ENCODE data around the gene COA8.

Gene COA8

GRCh38 chr14:103562429-103563225 lies at the start of gene COA8, which contains the start of gene BAG5:
COA8 (plus strand) TSS chr14:103562960; CDS start chr14:103563002, 42 bp downstream.
BAG5 (minus strand) TSS chr14:103562657; CDS start chr14:103561164, 1,493 bp downstream.
- Mint-ChIP-seq H3K9me3 (no peaks in the 10 kb centered on the region), H3K4me1 (peaks cover 67% of the 10 kb centered on the region), H3K27me3 (no peaks in the 10 kb centered on the region)

GRCh38 chr14:103514596-103515421 lies 48.0 kb upstream of the COA8 start:
- H3K4me3 Mint-ChIP-seq: no peak overlapping the region
- peaks cover 11% of the 10 kb centered on the region for H3K4me1 Mint-ChIP-seq
- H3K27me3 Mint-ChIP-seq: peaks cover 2% of the 10 kb centered on the region
- H3K9me3 Mint-ChIP-seq: no peaks in the 10 kb centered on the region
- H3K36me3 Mint-ChIP-seq: peaks cover 4% of the 10 kb centered on the region
- H3K27ac Mint-ChIP-seq: no peak overlapping the region

More at GRCh38 chr14:103562429-103563225, at the start of gene COA8, which contains the start of gene BAG5:
- peak within 1 kb of the TSS; percentile 98 for H3K27ac Mint-ChIP-seq
- peaks cover 10% of the 10 kb centered on the region for H3K36me3 Mint-ChIP-seq
- peak within 1 kb of the TSS; percentile 97 for H3K4me3 Mint-ChIP-seq

- H3K36me3 Mint-ChIP-seq: no peaks in the 10 kb centered on the region
- no peak overlapping the region for H3K4me3 Mint-ChIP-seq
- H3K27me3 Mint-ChIP-seq: peaks cover 2% of the 10 kb centered on the region
- H3K9me3 Mint-ChIP-seq: no peaks in the 10 kb centered on the region
- H3K4me1 Mint-ChIP-seq: peaks cover 14% of the 10 kb centered on the region
- H3K27ac Mint-ChIP-seq: no peak overlapping the region
Measured at GRCh38 chr14:103516426-103517173, 46.2 kb upstream of the COA8 start.

- H3K9me3 Mint-ChIP-seq: no peaks in the 10 kb centered on the region
Measured at GRCh38 chr14:103517174-103517566, 45.6 kb upstream of the COA8 start.

GRCh38 chr14:103517721-103518421 lies 44.9 kb upstream of the COA8 start:
- Mint-ChIP-seq H3K4me1 (peaks cover 14% of the 10 kb centered on the region), H3K9me3 (no peaks in the 10 kb centered on the region), H3K4me3 (no peak overlapping the region), H3K27me3 (peaks cover 2% of the 10 kb centered on the region), H3K36me3 (no peaks in the 10 kb centered on the region), H3K27ac (peak overlapping the region; percentile 41)

More at GRCh38 chr14:103517174-103517566, 45.6 kb upstream of the COA8 start:
- no peak overlapping the region for H3K4me3 Mint-ChIP-seq
- peaks cover 2% of the 10 kb centered on the region for H3K27me3 Mint-ChIP-seq
- no peak overlapping the region for H3K27ac Mint-ChIP-seq
- H3K4me1 Mint-ChIP-seq: peaks cover 14% of the 10 kb centered on the region
- H3K36me3 Mint-ChIP-seq: no peaks in the 10 kb centered on the region

GRCh38 chr14:103518422-103519042 lies 44.2 kb upstream of the COA8 start:
- peaks cover 14% of the 10 kb centered on the region for H3K4me1 Mint-ChIP-seq
- no peak overlapping the region for H3K4me3 Mint-ChIP-seq
- peaks cover 3% of the 10 kb centered on the region for H3K27me3 Mint-ChIP-seq
- H3K9me3 Mint-ChIP-seq: no peaks in the 10 kb centered on the region
- no peaks in the 10 kb centered on the region for H3K36me3 Mint-ChIP-seq
- peak overlapping the region; percentile 35 for H3K27ac Mint-ChIP-seq

- Mint-ChIP-seq H3K4me1 (peaks cover 14% of the 10 kb centered on the region), H3K4me3 (peak overlapping the region; percentile 64), H3K27me3 (peaks cover 6% of the 10 kb centered on the region), H3K9me3 (no peaks in the 10 kb centered on the region), H3K36me3 (no peaks in the 10 kb centered on the region), H3K27ac (peak overlapping the region; percentile 46)
Measured at GRCh38 chr14:103519043-103519836, 43.5 kb upstream of the COA8 start.

- H3K27ac Mint-ChIP-seq: no peak overlapping the region
- H3K36me3 Mint-ChIP-seq: no peaks in the 10 kb centered on the region
- H3K9me3 Mint-ChIP-seq: no peaks in the 10 kb centered on the region
- H3K4me3 Mint-ChIP-seq: peak overlapping the region; percentile 68
- peaks cover 14% of the 10 kb centered on the region for H3K4me1 Mint-ChIP-seq
- H3K27me3 Mint-ChIP-seq: peaks cover 6% of the 10 kb centered on the region
Measured at GRCh38 chr14:103519837-103520212, 42.9 kb upstream of the COA8 start.

GRCh38 chr14:103520269-103520656 lies 42.5 kb upstream of the COA8 start:
- peaks cover 14% of the 10 kb centered on the region for H3K4me1 Mint-ChIP-seq
- H3K9me3 Mint-ChIP-seq: no peaks in the 10 kb centered on the region
- no peaks in the 10 kb centered on the region for H3K36me3 Mint-ChIP-seq
- no peak overlapping the region for H3K27ac Mint-ChIP-seq
- peaks cover 6% of the 10 kb centered on the region for H3K27me3 Mint-ChIP-seq
- H3K4me3 Mint-ChIP-seq: peak overlapping the region; percentile 68

GRCh38 chr14:103520657-103521437 lies 41.9 kb upstream of the COA8 start:
- Mint-ChIP-seq H3K4me1 (peaks cover 14% of the 10 kb centered on the region), H3K27ac (no peak overlapping the region), H3K4me3 (peak overlapping the region; percentile 7), H3K9me3 (no peaks in the 10 kb centered on the region), H3K36me3 (no peaks in the 10 kb centered on the region), H3K27me3 (peaks cover 6% of the 10 kb centered on the region)

GRCh38 chr14:103521438-103521950 lies 41.3 kb upstream of the COA8 start:
- no peak overlapping the region for H3K27ac Mint-ChIP-seq
- H3K9me3 Mint-ChIP-seq: no peaks in the 10 kb centered on the region
- no peaks in the 10 kb centered on the region for H3K36me3 Mint-ChIP-seq
- H3K4me3 Mint-ChIP-seq: no peak overlapping the region
- peaks cover 6% of the 10 kb centered on the region for H3K27me3 Mint-ChIP-seq
- peaks cover 14% of the 10 kb centered on the region for H3K4me1 Mint-ChIP-seq

GRCh38 chr14:103521951-103522563 lies 40.7 kb upstream of the COA8 start:
- H3K9me3 Mint-ChIP-seq: no peaks in the 10 kb centered on the region
- peaks cover 6% of the 10 kb centered on the region for H3K27me3 Mint-ChIP-seq

More at GRCh38 chr14:103521951-103522563, 40.7 kb upstream of the COA8 start:
- peaks cover 16% of the 10 kb centered on the region for H3K4me1 Mint-ChIP-seq
- H3K4me3 Mint-ChIP-seq: peak overlapping the region; percentile 42
- no peaks in the 10 kb centered on the region for H3K36me3 Mint-ChIP-seq
- no peak overlapping the region for H3K27ac Mint-ChIP-seq
